Vagina (tissue), 2 donors: ENCODE measurements around the gene SHTN1. TPM values are rescaled to one million over a fixed set of nuclear protein-coding genes. Genes with fewer than 3 reads are reported as not detected.
A peak's percentile ranks its signal among the peaks of the same experiment; 100 is the strongest.

ENCODE experiments used
- DNase-seq, 2 donors: peaks; one replicate each; pipeline ENCODE4 v3.0.0-alpha.2; 2017; ENCODE audit errors: extremely low spot score in 2 of 2
- H3K27ac ChIP-seq: fragments of 200-600 bp; sonication (generic); one replicate; pipeline ENCODE4 v1.5.1; 2019
- H3K27me3 ChIP-seq: fragments of 200-600 bp; sonication (generic); one replicate; pipeline ENCODE4 v1.5.1; 2019
- H3K36me3 ChIP-seq, 2 donors: fragments of 200-600 bp; sonication (generic); one replicate each; pipeline ENCODE4 v1.5.1; 2017 to 2019
- H3K4me1 ChIP-seq: fragments of 200-600 bp; sonication (generic); one replicate; pipeline ENCODE4 v1.5.1; 2019
- H3K4me3 ChIP-seq, 2 donors: fragments of 200-600 bp; sonication (generic); 1 replicate in 1 of 2; 2 replicates in 1 of 2; pipeline ENCODE4 v1.5.1; 2016 to 2019
- H3K9me3 ChIP-seq: fragments of 200-600 bp; sonication (generic); one replicate; pipeline ENCODE4 v1.5.1; 2019
- CTCF ChIP-seq, 3 experiments: fragments of 450-650 bp in 2 of 3; fragments of 200-600 bp in 1 of 3; sonication (generic) in 1 of 3; IDR thresholded peaks; one replicate each; pipeline ENCODE4 v1.5.1; 2017 to 2019; ENCODE audit warnings: antibody characterized with exemption in 3 of 3, mild to moderate bottlenecking in 2 of 3, moderate library complexity in 2 of 3
- POLR2A ChIP-seq, 2 donors: fragments of 450-650 bp; IDR thresholded peaks; one replicate each; pipeline ENCODE4 v1.6.1; 2017; ENCODE audit warnings: antibody characterized with exemption in 2 of 2, mild to moderate bottlenecking in 2 of 2, moderate library complexity in 2 of 2
- POLR2AphosphoS5 ChIP-seq, 2 donors: sonication (generic); formaldehyde crosslinking; IDR thresholded peaks; one replicate each; pipeline ENCODE4 v1.9.0; 2017; ENCODE audit warnings: antibody characterized with exemption in 2 of 2, mild to moderate bottlenecking in 2 of 2, low read depth in 1 of 2; ENCODE audit not compliant: insufficient read depth in 1 of 2
- intact Hi-C: fragments of 100-400 bp; cut with DNase I; formaldehyde crosslinking; loops from one replicate; pipeline ENCODE4 v1.15.1; 2023
- total RNA-seq: library from RNA; depleted of rRNA; stranded (reverse); fragments of >200 nt; gene quantifications from one replicate; pipeline ENCODE4 v1.2.3, GENCODE V29; 2016

Gene SHTN1
- total RNA-seq: 7.4 TPM

GRCh38 chr10:117005026-117005526, at the start of gene SHTN1:
TSS of gene SHTN1 (minus strand) at chr10:117005187. CDS start at chr10:117005079, 108 bp downstream.
- Histone ChIP-seq H3K9me3 (no peaks in the 10 kb centered on the region), H3K27ac (peak within 1 kb of the TSS; percentile 53), H3K27me3 (no peaks in the 10 kb centered on the region), H3K4me1 (peaks cover 6% of the 10 kb centered on the region), H3K4me3 (peak within 1 kb of the TSS; percentile 69 to 71), H3K36me3 (no peaks in the 10 kb centered on the region)
- DNase-seq: no peak
- intact Hi-C loops: no loop called here
- TF ChIP-seq CTCF (IDR thresholded peaks at IDR 0.05) (no peak), POLR2A (IDR thresholded peaks at IDR 0.05) (peak in 1 of 2 donors; percentile 21), POLR2AphosphoS5 (IDR thresholded peaks at IDR 0.05; ENCODE audit: insufficient read depth in 1 of 2, low read depth in 1 of 2) (peak in 1 of 2 donors; percentile 41)

GRCh38 chr10:117053482-117053881, 48.5 kb upstream of the SHTN1 start:
- TF ChIP-seq CTCF (IDR thresholded peaks at IDR 0.05) (no peak), POLR2A (IDR thresholded peaks at IDR 0.05) (no peak), POLR2AphosphoS5 (IDR thresholded peaks at IDR 0.05; ENCODE audit: insufficient read depth in 1 of 2, low read depth in 1 of 2) (no peak)
- H3K9me3 ChIP-seq: no peaks in the 10 kb centered on the region
- no peak for DNase-seq
- H3K27me3 ChIP-seq: no peaks in the 10 kb centered on the region
- intact Hi-C loops: no loop called here
- no peaks in the 10 kb centered on the region for H3K4me1 ChIP-seq
- H3K36me3 ChIP-seq: no peaks in the 10 kb centered on the region
- H3K4me3 ChIP-seq: no peak overlapping the region
- H3K27ac ChIP-seq: no peak overlapping the region

GRCh38 chr10:117047947-117048346, 43.0 kb upstream of the SHTN1 start:
- DNase-seq: no peak
- no peaks in the 10 kb centered on the region for H3K36me3 ChIP-seq
- H3K9me3 ChIP-seq: no peaks in the 10 kb centered on the region
- intact Hi-C loops: no loop called here
- no peak for TF ChIP-seq CTCF (IDR thresholded peaks at IDR 0.05)
- no peak for TF ChIP-seq POLR2A (IDR thresholded peaks at IDR 0.05)
- TF ChIP-seq POLR2AphosphoS5 (IDR thresholded peaks at IDR 0.05; ENCODE audit: insufficient read depth in 1 of 2, low read depth in 1 of 2): no peak
- H3K27ac ChIP-seq: no peak overlapping the region
- H3K4me1 ChIP-seq: no peaks in the 10 kb centered on the region
- H3K4me3 ChIP-seq: no peak overlapping the region
- H3K27me3 ChIP-seq: no peaks in the 10 kb centered on the region

- TF ChIP-seq POLR2AphosphoS5 (IDR thresholded peaks at IDR 0.05; ENCODE audit: insufficient read depth in 1 of 2, low read depth in 1 of 2) (no peak), POLR2A (IDR thresholded peaks at IDR 0.05) (no peak), CTCF (IDR thresholded peaks at IDR 0.05) (no peak)
- intact Hi-C loops: no loop called here
Measured at GRCh38 chr10:117016266-117016665, 11.3 kb upstream of the SHTN1 start.

GRCh38 chr10:117014835-117015234, 9.8 kb upstream of the SHTN1 start:
- H3K4me3 ChIP-seq: no peak overlapping the region
- no peaks in the 10 kb centered on the region for H3K27me3 ChIP-seq
- intact Hi-C loops: loop anchor here (1.0 kb wide), 1 partner anchor 18 kb away; no protein-coding TSS in a partner anchor
- no peak overlapping the region for H3K27ac ChIP-seq
- H3K9me3 ChIP-seq: no peaks in the 10 kb centered on the region
- TF ChIP-seq CTCF (IDR thresholded peaks at IDR 0.05) (no peak), POLR2A (IDR thresholded peaks at IDR 0.05) (no peak), POLR2AphosphoS5 (IDR thresholded peaks at IDR 0.05; ENCODE audit: insufficient read depth in 1 of 2, low read depth in 1 of 2) (no peak)
- H3K36me3 ChIP-seq: no peaks in the 10 kb centered on the region
- no peak for DNase-seq
- H3K4me1 ChIP-seq: no peaks in the 10 kb centered on the region

More at GRCh38 chr10:117016266-117016665, 11.3 kb upstream of the SHTN1 start:
- Histone ChIP-seq H3K4me1 (no peaks in the 10 kb centered on the region), H3K27ac (no peak overlapping the region), H3K9me3 (no peaks in the 10 kb centered on the region), H3K36me3 (no peaks in the 10 kb centered on the region), H3K27me3 (no peaks in the 10 kb centered on the region), H3K4me3 (no peak overlapping the region)
- DNase-seq: no peak
